Naive thymus-derived CD4-positive, alpha-beta T cell (primary cell): Measurements from ENCODE around the gene RETREG2. TPM values are rescaled to one million over a fixed set of nuclear protein-coding genes. Genes with fewer than 3 reads are reported as not detected.

ENCODE experiments used
- ATAC-seq: fragments of 150-1000 bp; cut with Tn5 transposase; 2 replicates; pipeline ENCODE4 v1.10.0; 2021; ENCODE audit warnings: mild to moderate bottlenecking, moderate library complexity
- CTCF ChIA-PET: fragments of 350-600 bp; sonication (Branson Sonifier 250); formaldehyde crosslinking; loops from one replicate; lab custom pipeline; 2021; ENCODE audit warnings: antibody characterized with exemption; lab: Charles Lee
- POLR2A ChIA-PET: fragments of 350-600 bp; sonication (Branson Sonifier 250); formaldehyde crosslinking; loops from one replicate; lab custom pipeline; 2021; ENCODE audit warnings: antibody characterized with exemption, inconsistent platforms; lab: Charles Lee
- DNase-seq, 9 donors: peaks; one replicate each; pipeline versions ENCODE4 v3.0.0 to v3.0.0-alpha.2; 2020 to 2022; ENCODE audit warnings: mixed read lengths in 1 of 9
- H3K27ac ChIP-seq: one replicate; pipeline ENCODE4 v1.7.0; 2013; ENCODE audit warnings: mild to moderate bottlenecking, low read depth, low read length, moderate library complexity
- H3K27me3 ChIP-seq, 2 donors: one replicate each; pipeline ENCODE4 v1.7.0; 2013; ENCODE audit warnings: low read length in 2 of 2, mild to moderate bottlenecking in 2 of 2, moderate library complexity in 2 of 2; ENCODE audit not compliant: control insufficient read depth in 2 of 2, insufficient read depth in 2 of 2
- H3K36me3 ChIP-seq, 3 experiments: 1 replicate in 2 of 3; 2 replicates in 1 of 3; pipeline ENCODE4 v1.7.0; 2013; ENCODE audit warnings: low read length in 3 of 3, mild to moderate bottlenecking in 3 of 3, moderate library complexity in 1 of 3; ENCODE audit not compliant: insufficient read depth in 3 of 3, control insufficient read depth in 2 of 3
- H3K4me1 ChIP-seq, 2 donors: one replicate each; pipeline ENCODE4 v1.7.0; 2013; ENCODE audit warnings: low read length in 2 of 2, mild to moderate bottlenecking in 2 of 2, moderate library complexity in 1 of 2; ENCODE audit not compliant: control insufficient read depth in 2 of 2, insufficient read depth in 2 of 2
- H3K4me3 ChIP-seq: 2 replicates; pipeline ENCODE4 v1.7.0; 2013; ENCODE audit warnings: mild to moderate bottlenecking, low read length
- H3K9me3 ChIP-seq, 3 experiments: 1 replicate in 2 of 3; 2 replicates in 1 of 3; pipeline ENCODE4 v1.7.0; 2013; ENCODE audit warnings: low read length in 3 of 3; ENCODE audit not compliant: control insufficient read depth in 2 of 3
- H3K27ac Mint-ChIP-seq, 9 donors: one replicate each; pipeline ENCODE4 v1.8.0; 2020 to 2022; ENCODE audit warnings: mixed read lengths in 9 of 9, mild to moderate bottlenecking in 8 of 9, moderate library complexity in 5 of 9, inconsistent platforms in 2 of 9
- H3K27me3 Mint-ChIP-seq, 5 donors: one replicate each; pipeline ENCODE4 v1.8.0; 2021 to 2022; ENCODE audit warnings: mixed read lengths in 5 of 5, mild to moderate bottlenecking in 1 of 5
- H3K36me3 Mint-ChIP-seq, 5 donors: one replicate each; pipeline ENCODE4 v1.8.0; 2020 to 2022; ENCODE audit warnings: mixed read lengths in 5 of 5, mild to moderate bottlenecking in 3 of 5, inconsistent platforms in 1 of 5
- H3K4me1 Mint-ChIP-seq, 7 donors: one replicate each; pipeline ENCODE4 v1.8.0; 2020 to 2022; ENCODE audit warnings: mixed read lengths in 7 of 7, mild to moderate bottlenecking in 3 of 7, inconsistent platforms in 1 of 7
- H3K4me3 Mint-ChIP-seq, 10 donors: one replicate each; pipeline ENCODE4 v1.8.0; 2020 to 2022; ENCODE audit warnings: mild to moderate bottlenecking in 10 of 10, mixed read lengths in 10 of 10, moderate library complexity in 6 of 10, inconsistent platforms in 2 of 10
- H3K9me3 Mint-ChIP-seq, 11 donors: one replicate each; pipeline ENCODE4 v1.8.0; 2020 to 2022; ENCODE audit warnings: mixed read lengths in 11 of 11, mild to moderate bottlenecking in 4 of 11, inconsistent platforms in 1 of 11, moderate library complexity in 1 of 11
- intact Hi-C, 2 donors: fragments of 100-400 bp; cut with micrococcal nuclease; formaldehyde crosslinking; loops; one replicate each; pipeline ENCODE4 v1.15.1; 2023
- polyA plus RNA-seq, 2 donors: library from polyadenylated mRNA; unstranded; fragments of 300-500 nt; fragmentation: Illumina TruSeq; gene quantifications; one replicate each; pipeline ENCODE4 v1.2.3, GENCODE V29; 2021
- total RNA-seq, 6 experiments: library from RNA in 5 of 6; stranded (reverse) in 5 of 6; gene quantifications; 1 replicate in 5 of 6; 2 replicates in 1 of 6; pipeline ENCODE4 v1.2.3 and lab custom pipeline; 2021 to 2026

The RETREG2 gene
- total and polyA plus RNA-seq, 7 experiments from 2014 or later = 58.5 to 124 (median 83.9) TPM

DNA sequence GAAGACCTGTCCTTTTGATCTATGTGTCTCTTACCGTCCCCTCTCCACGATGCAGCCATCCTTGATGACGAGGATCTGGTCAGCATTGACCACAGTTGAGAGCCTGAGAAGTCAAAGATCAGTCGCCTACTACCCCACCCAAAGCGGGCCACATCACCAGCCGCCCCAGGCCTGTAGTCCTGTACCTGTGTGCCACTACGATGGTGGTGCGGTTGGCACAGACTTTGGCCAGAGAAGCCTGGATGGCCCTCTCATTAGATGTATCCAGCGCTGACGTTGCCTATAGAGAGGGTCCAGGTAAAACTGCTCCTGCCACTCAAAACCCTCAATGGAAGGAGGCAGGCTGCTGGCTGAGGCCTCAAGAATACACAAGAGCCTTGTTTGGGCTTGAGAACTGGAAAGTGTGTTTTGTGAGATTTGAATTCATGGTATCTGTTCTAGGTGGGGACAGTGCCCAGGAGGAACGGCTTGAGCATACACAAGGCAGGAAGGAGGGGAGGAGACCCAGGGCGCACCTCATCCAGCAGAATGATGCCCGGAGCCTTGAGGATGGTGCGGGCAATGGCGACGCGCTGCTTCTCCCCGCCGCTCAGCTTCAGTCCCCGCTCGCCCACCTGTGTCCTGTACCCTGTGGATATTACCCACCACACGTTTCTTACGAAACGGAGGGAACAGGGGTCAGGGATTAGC, 32.3 kb downstream of the RETREG2 start:
- Mint-ChIP-seq H3K36me3 (peaks cover 0 to 22% (median 4%) of the 10 kb centered on the region in 5 donors), H3K4me1 (peaks cover 15 to 52% (median 47%) of the 10 kb centered on the region in 7 donors), H3K27ac (peak overlapping the region in 8 of 9 donors; percentile 78 to 98 (median 87)), H3K9me3 (peaks cover 0 to 5% (median 0%) of the 10 kb centered on the region in 11 donors), H3K4me3 (no peak overlapping the region), H3K27me3 (no peaks in the 10 kb centered on the region)
- intact Hi-C loops = no loop called here
- H3K4me1 ChIP-seq = peaks cover 20 to 28% of the 10 kb centered on the region in 2 donors
- no peaks in the 10 kb centered on the region for H3K9me3 ChIP-seq
- ATAC-seq (no peak), DNase-seq (peak in 1 of 9 donors; percentile 17)
- no peak overlapping the region for H3K4me3 ChIP-seq
- no peak overlapping the region for H3K27ac ChIP-seq
- H3K36me3 ChIP-seq = peaks cover 9 to 33% (median 14%) of the 10 kb centered on the region in 3 experiments
- H3K27me3 ChIP-seq = no peaks in the 10 kb centered on the region
- ChIA-PET CTCF (interaction anchor here (2.7 to 5.0 kb wide), 3 partner anchors 35 to 52 kb away, joined by 29 to 54 read pairs (median 54); partner anchors contain the start of genes CNPPD1 and NHEJ1), POLR2A (interaction anchor here (1.1 to 17.4 kb wide), 9 partner anchors 19 to 85 kb away, joined by 3 to 343 read pairs (median 7); partner anchors contain the start of genes ANKZF1, ATG9A, CNPPD1 and DNAJB2)

DNA sequence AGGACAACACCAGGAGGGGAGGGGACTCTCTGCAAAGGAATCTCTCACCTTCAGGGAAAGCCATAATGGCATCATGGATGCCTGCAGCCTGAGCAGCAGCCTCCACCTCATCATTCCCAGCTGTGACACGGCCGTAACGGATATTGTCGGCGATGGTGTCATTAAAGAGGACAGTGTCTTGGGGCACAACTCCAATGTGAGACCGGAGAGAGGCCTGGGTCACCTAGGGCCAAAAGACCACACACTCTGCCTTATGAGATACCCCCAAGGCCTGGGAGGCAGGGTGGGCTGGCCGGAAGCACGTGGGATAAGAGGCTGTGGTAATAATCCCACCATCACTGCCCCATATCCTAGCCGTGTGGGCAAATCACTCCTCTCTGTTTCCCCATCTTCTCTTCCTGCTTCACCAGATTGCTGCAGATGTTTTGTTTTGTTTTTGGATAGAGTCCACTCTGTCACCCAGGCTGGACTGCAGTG, 32.8 kb downstream of the RETREG2 start:
- CTCF ChIA-PET = interaction anchor here (0.8 to 5.0 kb wide), 14 partner anchors 16 to 216 kb away, joined by 3 to 54 read pairs (median 4); partner anchors contain the start of genes ATG9A, CNPPD1, NHEJ1 and SLC23A3
- intact Hi-C loops = loop anchor here (1.0 kb wide), 5 partner anchors 34 to 153 kb away; partner anchors contain the start of gene NHEJ1 (in 2 of the 2)
- no peaks in the 10 kb centered on the region for H3K27me3 ChIP-seq
- no peaks in the 10 kb centered on the region for H3K9me3 ChIP-seq
- peak overlapping the region; percentile 17 for H3K4me3 ChIP-seq
- DNase-seq (peak in 1 of 9 donors; percentile 16), ATAC-seq (no peak)
- peaks cover 19 to 26% of the 10 kb centered on the region in 2 donors for H3K4me1 ChIP-seq
- H3K36me3 ChIP-seq = peaks cover 9 to 33% (median 14%) of the 10 kb centered on the region in 3 experiments
- Mint-ChIP-seq H3K4me1 (peaks cover 15 to 51% (median 46%) of the 10 kb centered on the region in 7 donors), H3K27me3 (no peaks in the 10 kb centered on the region), H3K27ac (peak overlapping the region; percentile 86 to 96 (median 94)), H3K4me3 (peak overlapping the region in 6 of 10 donors; percentile 57 to 74 (median 64)), H3K9me3 (peaks cover 0 to 5% (median 0%) of the 10 kb centered on the region in 11 donors), H3K36me3 (peaks cover 0 to 22% (median 4%) of the 10 kb centered on the region in 5 donors)
- POLR2A ChIA-PET = interaction anchor here (0.6 to 17.4 kb wide), 13 partner anchors 11 to 84 kb away, joined by 3 to 343 read pairs (median 7); partner anchors contain the start of genes ANKZF1, ATG9A, CNPPD1 and GLB1L
- peak overlapping the region; percentile 70 for H3K27ac ChIP-seq

DNA sequence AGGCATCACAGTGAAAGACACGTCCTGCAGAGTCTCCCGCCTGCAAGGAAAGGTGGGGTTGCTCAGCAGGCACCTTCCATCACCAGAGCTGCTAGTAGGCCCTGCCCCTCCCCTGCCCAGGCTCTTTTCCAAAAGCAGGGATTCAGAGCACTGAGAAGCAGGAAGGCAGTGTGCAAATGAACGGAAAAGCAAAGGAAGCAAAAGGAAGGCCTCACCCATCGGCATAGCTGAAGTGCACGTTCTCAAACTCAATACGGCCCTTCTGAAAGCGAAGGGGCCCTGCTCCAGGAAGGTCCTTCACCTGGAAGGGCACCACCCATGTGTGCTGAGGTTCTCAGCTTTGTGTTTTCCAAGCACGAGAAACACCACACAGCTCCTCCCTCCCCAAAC, 34.9 kb downstream of the RETREG2 start:
- Histone ChIP-seq H3K27me3 (no peaks in the 10 kb centered on the region), H3K4me3 (no peak overlapping the region), H3K9me3 (no peaks in the 10 kb centered on the region), H3K36me3 (peaks cover 9 to 26% (median 14%) of the 10 kb centered on the region in 3 experiments), H3K4me1 (peaks cover 15 to 17% of the 10 kb centered on the region in 2 donors), H3K27ac (no peak overlapping the region)
- POLR2A ChIA-PET = interaction anchor here (1.1 to 17.4 kb wide), 5 partner anchors 17 to 54 kb away, joined by 3 to 343 read pairs (median 5); partner anchors contain the start of genes ANKZF1, ATG9A, CNPPD1 and SLC23A3
- peaks cover 12 to 50% (median 41%) of the 10 kb centered on the region in 7 donors for H3K4me1 Mint-ChIP-seq
- no peaks in the 10 kb centered on the region for H3K27me3 Mint-ChIP-seq
- peaks cover 0 to 23% (median 4%) of the 10 kb centered on the region in 5 donors for H3K36me3 Mint-ChIP-seq
- no peaks in the 10 kb centered on the region for H3K9me3 Mint-ChIP-seq
- DNase-seq = no peak
- CTCF ChIA-PET = interaction anchor here (0.8 to 5.0 kb wide), 5 partner anchors 38 to 82 kb away, joined by 3 to 54 read pairs (median 29); partner anchors contain the start of genes CNPPD1, NHEJ1 and SLC23A3
- no peak for ATAC-seq
- H3K4me3 Mint-ChIP-seq = no peak overlapping the region
- intact Hi-C loops = no loop called here
- H3K27ac Mint-ChIP-seq = no peak overlapping the region

DNA sequence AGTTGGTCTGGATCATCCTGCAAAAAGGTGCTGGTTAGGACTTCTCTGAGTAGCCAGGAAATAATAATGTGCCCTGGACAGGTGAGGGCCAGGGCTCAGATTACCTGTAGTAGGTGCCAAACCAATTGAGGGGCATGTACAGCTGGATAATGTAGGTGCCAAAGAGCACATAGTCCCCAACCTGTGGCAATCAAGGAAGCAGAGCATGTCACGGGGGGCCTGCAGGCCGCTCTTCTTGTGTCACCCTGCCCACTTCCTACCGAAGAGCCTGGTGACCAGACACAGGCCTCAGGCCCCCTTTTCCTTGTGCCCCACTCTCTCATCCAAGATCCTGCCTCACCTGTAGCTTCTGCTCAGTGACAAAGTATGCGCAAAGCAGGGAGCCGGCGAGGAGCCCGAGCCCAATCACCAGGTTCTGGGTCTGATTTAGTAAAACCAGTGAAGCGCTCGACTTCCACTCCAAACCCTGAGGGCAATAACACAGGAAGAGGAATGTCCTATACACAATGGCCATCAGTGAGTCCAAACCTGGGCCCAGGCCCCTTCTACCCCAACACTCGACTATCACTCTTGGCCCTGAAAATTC, 35.5 kb downstream of the RETREG2 start:
- Histone ChIP-seq H3K9me3 (no peaks in the 10 kb centered on the region), H3K4me3 (no peak overlapping the region), H3K27ac (no peak overlapping the region), H3K27me3 (no peaks in the 10 kb centered on the region), H3K36me3 (peaks cover 5 to 21% (median 11%) of the 10 kb centered on the region in 3 experiments), H3K4me1 (peaks cover 16% of the 10 kb centered on the region in 2 donors)
- H3K27me3 Mint-ChIP-seq = no peaks in the 10 kb centered on the region
- ChIA-PET POLR2A (interaction anchor here (1.1 to 17.4 kb wide), 5 partner anchors 16 to 55 kb away, joined by 3 to 343 read pairs (median 4); partner anchors contain the start of genes ANKZF1, ATG9A, CNPPD1 and NHEJ1), CTCF (interaction anchor here (0.6 to 5.0 kb wide), 6 partner anchors 38 to 202 kb away, joined by 3 to 54 read pairs (median 16); partner anchors contain the start of genes CNPPD1, NHEJ1 and SLC23A3)
- no peak for ATAC-seq
- H3K9me3 Mint-ChIP-seq = no peaks in the 10 kb centered on the region
- H3K4me1 Mint-ChIP-seq = peaks cover 7 to 45% (median 36%) of the 10 kb centered on the region in 7 donors
- no peak overlapping the region for H3K4me3 Mint-ChIP-seq
- DNase-seq = no peak
- H3K27ac Mint-ChIP-seq = peak overlapping the region in 1 of 9 donors; percentile 74
- peaks cover 0 to 18% (median 4%) of the 10 kb centered on the region in 5 donors for H3K36me3 Mint-ChIP-seq
- intact Hi-C loops = no loop called here

DNA sequence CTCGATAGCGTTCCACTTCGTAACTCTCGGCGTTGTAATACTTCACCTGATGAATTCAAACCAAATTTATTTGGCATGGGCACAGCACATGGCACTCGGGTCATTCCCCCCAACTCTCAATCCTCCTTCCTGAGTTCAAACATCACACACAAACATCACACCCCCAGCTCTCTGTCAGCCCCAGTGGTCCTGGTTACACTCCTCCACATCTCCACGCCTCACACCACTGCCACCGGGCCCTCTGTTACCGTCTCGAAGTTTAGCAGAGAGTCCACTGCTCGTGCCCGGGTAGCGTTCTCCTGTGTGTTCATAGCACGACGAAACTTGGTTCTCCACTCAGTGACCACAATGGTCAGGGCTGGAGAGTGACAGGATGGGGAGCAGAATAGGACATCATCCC, 36.1 kb downstream of the RETREG2 start:
- ChIA-PET CTCF (interaction anchor here (0.6 to 5.0 kb wide), 3 partner anchors 41 to 202 kb away, joined by 3 to 54 read pairs (median 5); partner anchors contain the start of gene NHEJ1), POLR2A (interaction anchor here (0.9 to 17.4 kb wide), 4 partner anchors 8 to 54 kb away, joined by 3 to 343 read pairs (median 4); partner anchors contain the start of genes ATG9A, CNPPD1, NHEJ1 and SLC23A3)
- H3K4me3 Mint-ChIP-seq = no peak overlapping the region
- Histone ChIP-seq H3K27me3 (no peaks in the 10 kb centered on the region), H3K27ac (no peak overlapping the region), H3K4me3 (no peak overlapping the region), H3K36me3 (peaks cover 0 to 15% (median 5%) of the 10 kb centered on the region in 3 experiments), H3K4me1 (peaks cover 16 to 17% of the 10 kb centered on the region in 2 donors), H3K9me3 (no peaks in the 10 kb centered on the region)
- H3K9me3 Mint-ChIP-seq = no peaks in the 10 kb centered on the region
- H3K36me3 Mint-ChIP-seq = peaks cover 0 to 13% (median 4%) of the 10 kb centered on the region in 5 donors
- peaks cover 6 to 43% (median 34%) of the 10 kb centered on the region in 7 donors for H3K4me1 Mint-ChIP-seq
- H3K27ac Mint-ChIP-seq = no peak overlapping the region
- intact Hi-C loops = no loop called here
- DNase-seq (no peak), ATAC-seq (no peak)
- H3K27me3 Mint-ChIP-seq = no peaks in the 10 kb centered on the region
